ENCODE results near the gene KLHL21.

DNA sequence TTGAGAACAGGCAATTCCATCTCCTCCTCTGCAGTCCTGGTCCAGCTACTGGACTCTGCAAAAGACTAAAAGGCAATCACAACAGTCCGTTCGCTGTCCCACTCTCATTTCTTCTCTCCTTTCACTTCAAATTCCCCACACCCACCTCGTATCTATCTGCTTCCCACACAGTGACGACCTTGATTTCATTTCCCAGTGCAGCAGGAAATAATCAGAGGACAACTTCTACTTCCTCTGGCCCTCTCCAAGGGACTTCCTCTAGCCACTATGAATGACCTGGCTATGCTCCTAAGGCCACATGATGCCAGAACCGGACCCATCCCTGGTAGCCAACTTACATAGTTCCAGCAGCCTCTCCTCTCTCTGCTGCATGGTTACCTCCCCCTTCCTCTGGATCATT is 56.3 kb downstream of the KLHL21 start:
- TF ChIP-seq RAD21 (IDR thresholded peaks at IDR 0.05; ENCODE audit: low read depth), result no peak
- no peak for TF ChIP-seq REST (IDR thresholded peaks at IDR 0.05; ENCODE audit: low read depth)
- TF ChIP-seq CEBPB (IDR thresholded peaks at IDR 0.05), result no peak
- no peak for TF ChIP-seq FOXM1 (IDR thresholded peaks at IDR 0.05; ENCODE audit: borderline replicate concordance, low read depth)
- TF ChIP-seq EP300 (IDR thresholded peaks at IDR 0.05; ENCODE audit: borderline replicate concordance), result no peak
- no peak for TF ChIP-seq CREB1 (IDR thresholded peaks at IDR 0.05; ENCODE audit: low read depth)
- TF ChIP-seq, protein P1, sequence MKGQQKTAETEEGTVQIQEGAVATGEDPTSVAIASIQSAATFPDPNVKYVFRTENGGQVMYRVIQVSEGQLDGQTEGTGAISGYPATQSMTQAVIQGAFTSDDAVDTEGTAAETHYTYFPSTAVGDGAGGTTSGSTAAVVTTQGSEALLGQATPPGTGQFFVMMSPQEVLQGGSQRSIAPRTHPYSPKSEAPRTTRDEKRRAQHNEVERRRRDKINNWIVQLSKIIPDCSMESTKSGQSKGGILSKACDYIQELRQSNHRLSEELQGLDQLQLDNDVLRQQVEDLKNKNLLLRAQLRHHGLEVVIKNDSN (IDR thresholded peaks at IDR 0.05), result no peak
- TF ChIP-seq MAX (IDR thresholded peaks at IDR 0.05), result no peak
- TF ChIP-seq YY1 (IDR thresholded peaks at IDR 0.05; ENCODE audit: low read depth), result no peak
- TF ChIP-seq TAF1 (IDR thresholded peaks at IDR 0.05; ENCODE audit: low read depth), result no peak
- no peak for TF ChIP-seq ZBTB7A (IDR thresholded peaks at IDR 0.05; ENCODE audit: low read depth)
- TF ChIP-seq TEAD4 (IDR thresholded peaks at IDR 0.05), result no peak
- TF ChIP-seq NFIC (IDR thresholded peaks at IDR 0.05), result no peak
- no peak for TF ChIP-seq TCF12 (IDR thresholded peaks at IDR 0.05; ENCODE audit: low read depth)
